Activated CD8-positive, alpha-beta T cell treated with anti-CD3 and anti-CD28 coated beads for 36 hours (primary cell): ENCODE measurements around the gene AEN. TPM values are rescaled to one million over a fixed set of nuclear protein-coding genes. Genes with fewer than 3 reads are reported as not detected.

Experiments
- ATAC-seq: fragments of 200-7000 bp; cut with Tn5 transposase; one replicate; pipeline ENCODE4 v1.10.0; 2021; ENCODE audit warnings: mild to moderate bottlenecking, moderate library complexity
- CTCF ChIA-PET: fragments of 350-600 bp; sonication (Branson Sonifier 250); formaldehyde crosslinking; loops from one replicate; lab custom pipeline; 2021; ENCODE audit warnings: antibody characterized with exemption; lab: Charles Lee
- POLR2A ChIA-PET: fragments of 350-600 bp; sonication (Branson Sonifier 250); formaldehyde crosslinking; loops from one replicate; lab custom pipeline; 2021; ENCODE audit warnings: antibody characterized with exemption; lab: Charles Lee
- DNase-seq: peaks from one replicate; pipeline ENCODE4 v3.0.0-alpha.2; 2020
- H3K27ac Mint-ChIP-seq: one replicate; pipeline ENCODE4 v1.8.0; 2021; ENCODE audit warnings: mild to moderate bottlenecking, mixed read lengths
- H3K27me3 Mint-ChIP-seq: one replicate; pipeline ENCODE4 v1.8.0; 2021; ENCODE audit warnings: mixed read lengths
- H3K36me3 Mint-ChIP-seq: one replicate; pipeline ENCODE4 v1.8.0; 2021; ENCODE audit warnings: low read depth, mixed read lengths
- H3K4me1 Mint-ChIP-seq: one replicate; pipeline ENCODE4 v1.8.0; 2021; ENCODE audit warnings: low read depth, mixed read lengths
- H3K4me3 Mint-ChIP-seq: one replicate; pipeline ENCODE4 v1.8.0; 2021; ENCODE audit warnings: mild to moderate bottlenecking, moderate library complexity, mixed read lengths
- H3K9me3 Mint-ChIP-seq: one replicate; pipeline ENCODE4 v1.8.0; 2021; ENCODE audit warnings: mixed read lengths
- intact Hi-C: fragments of 100-400 bp; cut with micrococcal nuclease; formaldehyde crosslinking; loops from one replicate; pipeline ENCODE4 v1.10.0; 2022
- total RNA-seq, 2 experiments: library from RNA; stranded (reverse); gene quantifications; one replicate each; pipeline ENCODE4 v1.2.3, GENCODE V29; 2021
- TF ChIP-seq, protein P1 (sequence below): fragments of 200-600 bp; IDR thresholded peaks from one replicate; pipeline ENCODE4 v1.8.0; 2022; ENCODE audit warnings: antibody characterized with exemption, mild to moderate bottlenecking

AEN gene
- total RNA-seq, 2 experiments from 2014 or later, result 55.2 to 58.4 TPM

DNA sequence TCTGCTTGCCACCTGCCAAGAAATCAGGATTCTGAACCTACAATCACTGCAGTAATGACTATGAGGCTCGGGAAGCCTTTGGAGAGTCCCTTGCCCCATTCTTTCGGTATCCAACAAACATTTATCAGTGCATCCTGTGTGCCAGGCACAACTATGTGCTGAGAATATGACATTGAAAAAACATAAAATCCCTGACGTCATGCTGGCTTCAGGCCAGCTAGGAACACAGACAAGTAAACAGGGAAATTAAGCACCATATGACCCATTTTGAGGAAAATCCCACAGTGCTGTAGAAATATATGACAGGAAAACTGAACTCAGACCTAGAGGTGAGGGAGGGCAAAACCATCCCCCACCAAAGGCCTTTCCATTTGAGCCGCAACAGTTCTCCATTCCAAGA lies 40.6 kb upstream of the AEN start:
- CTCF ChIA-PET, result no interaction called here
- H3K4me1 Mint-ChIP-seq, result no peaks in the 10 kb centered on the region
- no peak overlapping the region for H3K27ac Mint-ChIP-seq
- DNase-seq, result no peak
- H3K27me3 Mint-ChIP-seq, result no peaks in the 10 kb centered on the region
- TF ChIP-seq, protein P1, sequence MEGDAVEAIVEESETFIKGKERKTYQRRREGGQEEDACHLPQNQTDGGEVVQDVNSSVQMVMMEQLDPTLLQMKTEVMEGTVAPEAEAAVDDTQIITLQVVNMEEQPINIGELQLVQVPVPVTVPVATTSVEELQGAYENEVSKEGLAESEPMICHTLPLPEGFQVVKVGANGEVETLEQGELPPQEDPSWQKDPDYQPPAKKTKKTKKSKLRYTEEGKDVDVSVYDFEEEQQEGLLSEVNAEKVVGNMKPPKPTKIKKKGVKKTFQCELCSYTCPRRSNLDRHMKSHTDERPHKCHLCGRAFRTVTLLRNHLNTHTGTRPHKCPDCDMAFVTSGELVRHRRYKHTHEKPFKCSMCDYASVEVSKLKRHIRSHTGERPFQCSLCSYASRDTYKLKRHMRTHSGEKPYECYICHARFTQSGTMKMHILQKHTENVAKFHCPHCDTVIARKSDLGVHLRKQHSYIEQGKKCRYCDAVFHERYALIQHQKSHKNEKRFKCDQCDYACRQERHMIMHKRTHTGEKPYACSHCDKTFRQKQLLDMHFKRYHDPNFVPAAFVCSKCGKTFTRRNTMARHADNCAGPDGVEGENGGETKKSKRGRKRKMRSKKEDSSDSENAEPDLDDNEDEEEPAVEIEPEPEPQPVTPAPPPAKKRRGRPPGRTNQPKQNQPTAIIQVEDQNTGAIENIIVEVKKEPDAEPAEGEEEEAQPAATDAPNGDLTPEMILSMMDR, result no peak
- no peaks in the 10 kb centered on the region for H3K36me3 Mint-ChIP-seq
- intact Hi-C loops, result no loop called here
- no peak overlapping the region for H3K4me3 Mint-ChIP-seq
- H3K9me3 Mint-ChIP-seq, result no peaks in the 10 kb centered on the region
- POLR2A ChIA-PET, result no interaction called here
- ATAC-seq, result no peak

DNA sequence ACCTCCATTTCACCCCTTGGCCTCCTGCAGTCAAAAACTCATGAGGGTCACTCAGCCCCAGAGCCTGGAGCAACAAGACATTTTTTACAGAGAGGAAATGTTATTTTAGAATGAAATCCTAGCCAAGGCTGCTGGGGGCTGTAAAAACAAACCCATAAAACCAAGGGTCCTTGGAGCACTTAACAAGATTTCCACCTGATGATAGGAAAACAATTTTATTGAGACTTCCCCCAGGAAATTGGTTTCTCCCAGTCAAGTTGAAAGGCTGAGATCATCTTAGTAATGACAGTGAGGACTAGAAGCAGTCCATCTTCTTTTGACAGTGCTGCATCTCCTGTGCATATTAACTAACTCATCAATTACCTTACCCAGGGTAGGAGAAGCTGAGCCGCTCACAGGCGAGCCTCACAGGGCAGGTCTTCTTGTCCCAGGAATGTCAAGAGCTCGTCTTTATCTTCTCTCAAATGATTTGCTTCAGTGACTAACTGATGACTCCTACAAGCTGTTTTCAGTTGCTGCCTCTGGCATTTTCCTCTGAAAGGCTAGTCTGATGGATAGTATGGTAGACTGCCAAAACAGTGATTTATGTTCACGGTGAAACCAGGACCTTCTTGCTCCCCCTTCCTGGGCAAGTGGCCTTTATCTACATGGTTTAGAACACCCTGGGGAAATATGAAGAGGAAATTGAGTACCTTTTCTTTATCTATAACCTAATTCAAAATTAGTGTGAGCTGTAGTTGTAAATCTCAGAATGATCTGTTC lies 34.6 kb upstream of the AEN start:
- intact Hi-C loops, result no loop called here
- H3K9me3 Mint-ChIP-seq, result no peaks in the 10 kb centered on the region
- no peak overlapping the region for H3K27ac Mint-ChIP-seq
- TF ChIP-seq, protein P1, result no peak
- ATAC-seq (no peak), DNase-seq (no peak)
- no peaks in the 10 kb centered on the region for H3K36me3 Mint-ChIP-seq
- H3K4me1 Mint-ChIP-seq, result no peaks in the 10 kb centered on the region
- ChIA-PET CTCF (no interaction called here), POLR2A (no interaction called here)
- no peaks in the 10 kb centered on the region for H3K27me3 Mint-ChIP-seq
- no peak overlapping the region for H3K4me3 Mint-ChIP-seq

DNA sequence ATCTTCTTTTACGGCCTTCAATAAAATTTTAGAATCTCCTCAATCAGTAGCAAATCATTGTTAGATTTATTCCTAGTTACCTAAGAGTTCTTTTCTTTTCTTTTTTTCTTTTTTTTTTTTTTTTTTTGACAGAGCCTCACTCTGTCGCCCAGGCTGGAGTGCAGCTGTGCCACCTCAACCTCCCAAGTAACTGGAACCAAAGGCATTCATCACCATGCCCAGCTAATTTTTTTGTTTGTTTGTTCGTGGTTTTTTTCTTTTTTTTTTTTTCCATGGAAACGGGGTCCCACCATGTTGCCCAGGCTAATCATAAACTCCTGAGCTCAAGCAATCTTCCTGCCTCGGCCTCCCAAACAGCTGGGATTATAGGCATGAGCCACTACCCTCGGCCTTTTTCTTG lies 30.4 kb upstream of the AEN start:
- ATAC-seq, result no peak
- intact Hi-C loops, result no loop called here
- no peak overlapping the region for H3K27ac Mint-ChIP-seq
- TF ChIP-seq, protein P1, result no peak
- CTCF ChIA-PET, result no interaction called here
- no peak for DNase-seq
- H3K4me1 Mint-ChIP-seq, result no peaks in the 10 kb centered on the region
- H3K4me3 Mint-ChIP-seq, result no peak overlapping the region
- H3K9me3 Mint-ChIP-seq, result no peaks in the 10 kb centered on the region
- POLR2A ChIA-PET, result no interaction called here
- H3K36me3 Mint-ChIP-seq, result no peaks in the 10 kb centered on the region
- peaks cover 2% of the 10 kb centered on the region for H3K27me3 Mint-ChIP-seq

DNA sequence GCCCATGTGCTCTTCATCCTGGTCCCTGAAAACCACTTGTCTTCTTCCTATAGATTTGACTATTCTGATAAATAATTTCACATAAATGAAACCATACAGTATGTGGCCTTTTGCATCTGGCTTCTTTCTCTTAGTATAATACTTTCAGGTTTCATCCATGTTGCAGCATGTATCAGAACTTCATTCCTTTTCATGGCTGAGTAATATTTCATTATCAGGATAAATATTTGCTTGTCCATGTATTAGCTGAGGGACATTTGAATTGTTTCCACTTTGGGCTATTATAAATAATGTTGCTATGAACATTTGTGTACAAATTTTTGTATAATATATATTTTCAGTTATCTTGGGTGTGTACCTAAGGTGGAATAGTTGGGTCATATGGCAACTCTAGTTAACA lies 29.8 kb upstream of the AEN start:
- TF ChIP-seq, protein P1, result no peak
- ChIA-PET CTCF (no interaction called here), POLR2A (no interaction called here)
- Mint-ChIP-seq H3K36me3 (no peaks in the 10 kb centered on the region), H3K4me1 (no peaks in the 10 kb centered on the region), H3K4me3 (no peak overlapping the region), H3K27me3 (peaks cover 2% of the 10 kb centered on the region), H3K27ac (no peak overlapping the region), H3K9me3 (no peaks in the 10 kb centered on the region)
- intact Hi-C loops, result no loop called here
- DNase-seq (no peak), ATAC-seq (no peak)

DNA sequence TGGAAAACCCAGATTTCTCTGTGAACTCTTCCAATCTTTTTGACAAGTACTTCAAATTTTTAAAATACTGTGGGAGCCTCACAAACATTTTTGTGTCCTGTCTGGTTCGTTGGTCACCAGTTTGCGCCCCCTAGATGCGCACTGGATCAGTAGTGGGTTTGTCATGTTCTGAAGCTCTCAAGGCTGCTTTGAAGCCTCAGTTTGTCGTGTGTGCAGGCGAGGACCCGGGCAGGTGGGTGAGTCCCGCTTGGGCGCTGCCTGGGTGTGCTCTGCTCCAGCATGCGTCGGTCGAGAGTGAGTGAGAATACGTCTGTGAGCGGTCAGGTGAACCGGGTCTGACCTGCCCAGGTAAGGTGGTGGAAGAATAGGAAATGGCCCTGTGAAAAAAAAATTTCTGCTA lies 17.3 kb upstream of the AEN start:
- H3K27me3 Mint-ChIP-seq, result peaks cover 52% of the 10 kb centered on the region
- intact Hi-C loops, result no loop called here
- POLR2A ChIA-PET, result no interaction called here

More for the DNA sequence above, 17.3 kb upstream of the AEN start:
- DNase-seq (no peak), ATAC-seq (no peak)
- no peak overlapping the region for H3K4me3 Mint-ChIP-seq
- H3K36me3 Mint-ChIP-seq, result no peaks in the 10 kb centered on the region
- peaks cover 16% of the 10 kb centered on the region for H3K4me1 Mint-ChIP-seq
- TF ChIP-seq, protein P1, result no peak
- H3K9me3 Mint-ChIP-seq, result no peaks in the 10 kb centered on the region
- H3K27ac Mint-ChIP-seq, result no peak overlapping the region
- CTCF ChIA-PET, result no interaction called here
